BJ (cell line): ENCODE measurements around the gene KCNIP4. TPM values are rescaled to one million over a fixed set of nuclear protein-coding genes. Genes with fewer than 3 reads are reported as not detected.

ENCODE experiments used
- CTCF ChIA-PET: fragments of 350-600 bp; formaldehyde crosslinking; extraction: SDS; loops from one replicate; lab custom pipeline; 2021; ENCODE audit warnings: antibody characterized with exemption, inconsistent platforms; lab: Yijun Ruan, JAX
- POLR2A ChIA-PET: fragments of 300-600 bp; sonication (Branson Sonifier 250); formaldehyde crosslinking; extraction: SDS; loops from one replicate; lab custom pipeline; 2021; ENCODE audit warnings: antibody characterized with exemption; lab: Charles Lee
- DNase-seq: peaks from one replicate; pipeline ENCODE4 v3.0.0-alpha.2; 2011; ENCODE audit warnings: low read depth
- H3K27me3 ChIP-seq: 2 replicates; pipeline ENCODE4 v1.6.0; 2011; ENCODE audit warnings: low read length; ENCODE audit not compliant: control insufficient read depth, insufficient read depth
- H3K36me3 ChIP-seq: 2 replicates; pipeline ENCODE4 v1.5.1; 2011; ENCODE audit warnings: low read length; ENCODE audit not compliant: control insufficient read depth, insufficient read depth
- H3K4me3 ChIP-seq: 2 replicates; pipeline ENCODE4 v1.5.1; 2011; ENCODE audit warnings: low read depth, mild to moderate bottlenecking, control low read depth, low read length
- CTCF ChIP-seq: IDR thresholded peaks from 2 replicates; pipeline ENCODE4 v1.5.1; 2011; ENCODE audit warnings: low read depth, mild to moderate bottlenecking, control low read depth, inconsistent platforms, low read length, moderate library complexity; ENCODE audit not compliant: insufficient read depth
- polyA plus RNA-seq: library from polyadenylated mRNA; depleted of rRNA; stranded (reverse); fragments of >200 nt; gene quantifications from 2 replicates; pipeline ENCODE4 v1.2.3, GENCODE V29; 2011

Gene KCNIP4
- polyA plus RNA-seq, 1 experiment: not detected

GRCh38 chr4:21876711-21877110 lies 71.9 kb downstream of the KCNIP4 start:
- TF ChIP-seq CTCF: no peak
- ChIA-PET CTCF (no interaction called here), POLR2A (no interaction called here)
- no peak overlapping the region for H3K4me3 ChIP-seq
- H3K27me3 ChIP-seq: no peaks in the 10 kb centered on the region
- H3K36me3 ChIP-seq: no peaks in the 10 kb centered on the region
- DNase-seq: no peak

- no peak for TF ChIP-seq CTCF
- Histone ChIP-seq H3K27me3 (no peaks in the 10 kb centered on the region), H3K36me3 (no peaks in the 10 kb centered on the region), H3K4me3 (no peak overlapping the region)
- DNase-seq: no peak
- POLR2A ChIA-PET: no interaction called here
- CTCF ChIA-PET: interaction anchor here (1.4 kb wide), 1 partner anchor 20 kb away, joined by 3 read pairs; no protein-coding TSS in a partner anchor
Measured at GRCh38 chr4:21873145-21873544, 75.4 kb downstream of the KCNIP4 start.

GRCh38 chr4:21872101-21872500 lies 76.5 kb downstream of the KCNIP4 start:
- no peak for TF ChIP-seq CTCF
- CTCF ChIA-PET: interaction anchor here (1.4 kb wide), 1 partner anchor 19 kb away, joined by 3 read pairs; no protein-coding TSS in a partner anchor
- no peak overlapping the region for H3K4me3 ChIP-seq

GRCh38 chr4:21869978-21870745 lies 78.4 kb downstream of the KCNIP4 start:
- ChIA-PET POLR2A (no interaction called here), CTCF (interaction anchor here (1.4 kb wide), 1 partner anchor 9 kb away, joined by 3 read pairs; no protein-coding TSS in a partner anchor)
- DNase-seq: no peak
- no peaks in the 10 kb centered on the region for H3K36me3 ChIP-seq
- no peaks in the 10 kb centered on the region for H3K27me3 ChIP-seq
- H3K4me3 ChIP-seq: no peak overlapping the region
- no peak for TF ChIP-seq CTCF

More at GRCh38 chr4:21872101-21872500, 76.5 kb downstream of the KCNIP4 start:
- Histone ChIP-seq H3K27me3 (no peaks in the 10 kb centered on the region), H3K36me3 (no peaks in the 10 kb centered on the region)
- no peak for DNase-seq
- POLR2A ChIA-PET: no interaction called here

- POLR2A ChIA-PET: no interaction called here
- no peaks in the 10 kb centered on the region for H3K27me3 ChIP-seq
- no peak for TF ChIP-seq CTCF
- DNase-seq: no peak
- H3K36me3 ChIP-seq: no peaks in the 10 kb centered on the region
- CTCF ChIA-PET: no interaction called here
- no peak overlapping the region for H3K4me3 ChIP-seq
Measured at GRCh38 chr4:21864686-21865085, 83.9 kb downstream of the KCNIP4 start.
